HT-29 (cell line): ENCODE results near the gene FAM111A. TPM values are rescaled to one million over a fixed set of nuclear protein-coding genes. Genes with fewer than 3 reads are reported as not detected.

ENCODE experiments used
- DNase-seq: peaks from one replicate; pipeline ENCODE4 v3.0.0-alpha.2; 2015; ENCODE audit warnings: low spot score
- total RNA-seq: library from RNA; depleted of rRNA; stranded (reverse); fragments of >200 nt; shearing (Covaris generic); gene quantifications from 2 replicates; pipeline ENCODE4 v1.2.3, GENCODE V29; 2014

FAM111A gene
- total RNA-seq, 1 experiment from 2014 or later = 51.9 TPM

GRCh38 chr11:59179121-59179520 lies 36.5 kb downstream of the FAM111A start:
- DNase-seq = no peak

GRCh38 chr11:59180168-59180776 lies 37.6 kb downstream of the FAM111A start:
- DNase-seq = no peak

GRCh38 chr11:59180907-59181306 lies 38.3 kb downstream of the FAM111A start:
- DNase-seq = no peak

- no peak for DNase-seq
Observed at GRCh38 chr11:59181746-59182456, 39.2 kb downstream of the FAM111A start.

- DNase-seq = peak; percentile 66
Observed at GRCh38 chr11:59182457-59183151, 39.9 kb downstream of the FAM111A start.

- no peak for DNase-seq
Observed at GRCh38 chr11:59183771-59184170, 41.1 kb downstream of the FAM111A start.

GRCh38 chr11:59184691-59185339 lies 42.2 kb downstream of the FAM111A start:
- DNase-seq = no peak

GRCh38 chr11:59185386-59185945 lies 42.8 kb downstream of the FAM111A start:
- peak; percentile 56 for DNase-seq

GRCh38 chr11:59186130-59186594 lies 43.5 kb downstream of the FAM111A start:
- DNase-seq = peak; percentile 98

GRCh38 chr11:59187035-59187434 lies 44.4 kb downstream of the FAM111A start:
- no peak for DNase-seq

GRCh38 chr11:59187587-59187986 lies 44.9 kb downstream of the FAM111A start:
- DNase-seq = no peak

- DNase-seq = no peak
Observed at GRCh38 chr11:59188954-59189353, 46.3 kb downstream of the FAM111A start.

- DNase-seq = peak; percentile 68
Observed at GRCh38 chr11:59189986-59190385, 47.3 kb downstream of the FAM111A start.

GRCh38 chr11:59191095-59191494 lies 48.4 kb downstream of the FAM111A start:
- no peak for DNase-seq

GRCh38 chr11:59191890-59192289 lies 49.2 kb downstream of the FAM111A start:
- no peak for DNase-seq

GRCh38 chr11:59192446-59193020 lies 49.9 kb downstream of the FAM111A start:
- DNase-seq = no peak

- DNase-seq = no peak
Observed at GRCh38 chr11:59193587-59194130, 51.0 kb downstream of the FAM111A start.

GRCh38 chr11:59195586-59195985 lies 52.9 kb downstream of the FAM111A start:
- no peak for DNase-seq

GRCh38 chr11:59196777-59197176 lies 54.1 kb downstream of the FAM111A start:
- DNase-seq = no peak

GRCh38 chr11:59197991-59198390 lies 55.3 kb downstream of the FAM111A start:
- DNase-seq = peak; percentile 84

GRCh38 chr11:59198726-59199125 lies 56.1 kb downstream of the FAM111A start:
- DNase-seq = no peak
